Measurements from ENCODE around the gene NBR1. TPM values are rescaled to one million over a fixed set of nuclear protein-coding genes. Genes with fewer than 3 reads are reported as not detected.

NBR1 gene
- polyA plus RNA-seq, 1 donor (not counting 4 experiments of a cell fraction or from before 2014, with no cell fraction given) = 65.7 TPM

DNA sequence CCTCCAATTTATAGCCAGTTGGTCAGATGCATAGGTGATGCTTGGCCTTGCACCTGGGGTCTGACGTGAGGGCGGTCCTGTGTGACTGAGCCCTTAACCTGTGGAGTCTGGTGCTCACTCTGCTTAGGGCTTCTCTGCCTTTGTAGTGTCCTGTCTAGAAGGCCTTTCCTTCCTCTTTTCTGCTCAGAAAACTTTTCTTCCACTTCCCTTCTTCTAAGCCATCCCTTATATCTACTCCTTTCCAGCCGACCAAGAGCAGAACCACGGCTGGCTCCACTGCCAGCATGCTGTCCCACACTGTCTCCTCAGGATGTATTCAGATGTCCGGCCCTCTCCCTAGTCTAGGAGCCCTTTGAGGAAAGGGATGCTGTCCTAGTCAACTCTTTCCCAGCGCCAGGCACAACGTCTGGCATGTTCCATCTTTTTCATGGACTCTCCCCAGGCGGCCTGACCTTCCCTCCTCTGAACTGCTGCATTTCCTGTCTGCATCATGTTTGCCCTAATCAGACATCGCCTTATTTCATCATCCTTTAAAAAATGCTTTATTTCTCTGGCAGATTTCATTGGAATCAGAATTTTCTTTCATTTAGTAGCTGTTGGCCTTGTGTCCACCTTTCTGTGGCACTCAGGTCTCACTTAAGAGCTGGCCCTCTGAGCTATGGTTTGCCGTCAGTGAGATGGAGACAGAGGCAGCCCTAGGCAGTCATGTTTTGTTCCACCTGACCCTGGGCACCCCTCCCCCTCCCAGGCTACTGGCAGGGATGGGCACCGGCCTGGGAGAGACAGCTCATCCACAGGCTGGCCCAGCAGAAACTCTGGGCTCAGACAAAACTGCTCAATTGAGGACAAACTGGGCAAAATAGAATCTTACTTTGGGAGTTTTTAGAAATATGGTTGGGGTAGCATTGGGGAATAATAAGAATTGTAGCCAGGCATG, 30.4 kb upstream of the NBR1 start:
- H3K4me1 ChIP-seq (ENCODE audit: control insufficient read depth, extremely low read depth, insufficient read depth, low read length) = no peaks in the 10 kb centered on the region
- dilution Hi-C loops (cut with MboI; ENCODE audit: extremely low pct_ligation_motif_present, low sequenced_read_pairs) = no loop called here
- no peaks in the 10 kb centered on the region for H4K20me1 ChIP-seq (ENCODE audit: control insufficient read depth, extremely low read depth, insufficient read depth, low read length)
- no peaks in the 10 kb centered on the region for H3K79me2 ChIP-seq (ENCODE audit: control insufficient read depth, insufficient read depth, low read length)
- no peak overlapping the region for H2AFZ ChIP-seq (ENCODE audit: control insufficient read depth, low read length)
- H3K4me3 ChIP-seq (ENCODE audit: control insufficient read depth in 2 of 3, extremely low read depth in 1 of 3, insufficient read depth in 2 of 3, low read depth in 1 of 3, low read length in 3 of 3) = no peak overlapping the region
- no peak overlapping the region for H3K27ac ChIP-seq (ENCODE audit: control insufficient read depth, insufficient read depth, low read length)
- peaks cover 2% of the 10 kb centered on the region in 2 experiments for H3K36me3 ChIP-seq (ENCODE audit: control insufficient read depth in 2 of 2, extremely low read depth in 1 of 2, insufficient read depth in 2 of 2, low read length in 2 of 2)
- no peak overlapping the region for H3K4me2 ChIP-seq (ENCODE audit: control insufficient read depth, extremely low read depth, insufficient read depth, low read depth, low read length)
- FAIRE-seq (no peak), DNase-seq (ENCODE audit: low read depth, low spot score) (no peak)
- peaks cover 2% of the 10 kb centered on the region for H3K9me1 ChIP-seq (ENCODE audit: control insufficient read depth, extremely low read depth, insufficient read depth, low read length)
- H3K27me3 ChIP-seq (ENCODE audit: control insufficient read depth, extremely low read depth, insufficient read depth, low read length) = no peaks in the 10 kb centered on the region
- H3K9ac ChIP-seq (ENCODE audit: control insufficient read depth, extremely low read depth, insufficient read depth, low read length) = no peak overlapping the region
- TF ChIP-seq, protein P1, sequence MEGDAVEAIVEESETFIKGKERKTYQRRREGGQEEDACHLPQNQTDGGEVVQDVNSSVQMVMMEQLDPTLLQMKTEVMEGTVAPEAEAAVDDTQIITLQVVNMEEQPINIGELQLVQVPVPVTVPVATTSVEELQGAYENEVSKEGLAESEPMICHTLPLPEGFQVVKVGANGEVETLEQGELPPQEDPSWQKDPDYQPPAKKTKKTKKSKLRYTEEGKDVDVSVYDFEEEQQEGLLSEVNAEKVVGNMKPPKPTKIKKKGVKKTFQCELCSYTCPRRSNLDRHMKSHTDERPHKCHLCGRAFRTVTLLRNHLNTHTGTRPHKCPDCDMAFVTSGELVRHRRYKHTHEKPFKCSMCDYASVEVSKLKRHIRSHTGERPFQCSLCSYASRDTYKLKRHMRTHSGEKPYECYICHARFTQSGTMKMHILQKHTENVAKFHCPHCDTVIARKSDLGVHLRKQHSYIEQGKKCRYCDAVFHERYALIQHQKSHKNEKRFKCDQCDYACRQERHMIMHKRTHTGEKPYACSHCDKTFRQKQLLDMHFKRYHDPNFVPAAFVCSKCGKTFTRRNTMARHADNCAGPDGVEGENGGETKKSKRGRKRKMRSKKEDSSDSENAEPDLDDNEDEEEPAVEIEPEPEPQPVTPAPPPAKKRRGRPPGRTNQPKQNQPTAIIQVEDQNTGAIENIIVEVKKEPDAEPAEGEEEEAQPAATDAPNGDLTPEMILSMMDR (optimal IDR thresholded peaks at IDR 0.05 in 1 of 3, IDR thresholded peaks at IDR 0.05 in 1 of 3, conservative IDR thresholded peaks at IDR 0.05 in 1 of 3; ENCODE audit: extremely low read depth in 1 of 3, insufficient read depth in 2 of 3, low read length in 3 of 3) = no peak
- TF ChIP-seq EZH2 (IDR thresholded peaks at IDR 0.05; ENCODE audit: low read length) = no peak
- H3K9me3 ChIP-seq (ENCODE audit: control insufficient read depth, low read depth, low read length) = no peaks in the 10 kb centered on the region

DNA sequence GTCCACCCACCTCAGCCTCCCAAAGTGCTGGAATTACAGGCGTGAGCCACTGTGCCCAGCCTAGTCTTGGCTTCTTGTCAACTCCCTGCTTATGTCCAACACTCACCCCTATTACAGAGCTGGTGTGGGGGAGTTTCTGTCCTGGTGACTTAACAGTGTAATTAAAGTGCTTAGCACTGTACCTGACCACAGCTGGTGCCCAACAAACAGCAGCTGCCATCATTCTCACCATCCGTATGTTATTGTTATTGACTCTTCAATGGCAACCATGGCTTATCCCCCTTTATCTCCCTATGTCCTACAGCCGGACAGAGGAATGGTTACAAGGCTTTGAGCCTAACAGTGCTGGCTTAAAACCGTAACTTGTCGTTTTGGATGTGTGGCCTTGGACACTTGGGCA, 28.9 kb upstream of the NBR1 start:
- FAIRE-seq (no peak), DNase-seq (ENCODE audit: low read depth, low spot score) (no peak)
- Histone ChIP-seq H3K9me1 (ENCODE audit: control insufficient read depth, extremely low read depth, insufficient read depth, low read length) (peaks cover 2% of the 10 kb centered on the region), H3K27me3 (ENCODE audit: control insufficient read depth, extremely low read depth, insufficient read depth, low read length) (no peaks in the 10 kb centered on the region), H3K79me2 (ENCODE audit: control insufficient read depth, insufficient read depth, low read length) (no peaks in the 10 kb centered on the region), H3K9ac (ENCODE audit: control insufficient read depth, extremely low read depth, insufficient read depth, low read length) (no peak overlapping the region), H3K36me3 (ENCODE audit: control insufficient read depth in 2 of 2, extremely low read depth in 1 of 2, insufficient read depth in 2 of 2, low read length in 2 of 2) (peaks cover 2% of the 10 kb centered on the region in 2 experiments), H3K9me3 (ENCODE audit: control insufficient read depth, low read depth, low read length) (no peaks in the 10 kb centered on the region), H3K4me1 (ENCODE audit: control insufficient read depth, extremely low read depth, insufficient read depth, low read length) (no peaks in the 10 kb centered on the region), H3K4me3 (ENCODE audit: control insufficient read depth in 2 of 3, extremely low read depth in 1 of 3, insufficient read depth in 2 of 3, low read depth in 1 of 3, low read length in 3 of 3) (no peak overlapping the region), H3K4me2 (ENCODE audit: control insufficient read depth, extremely low read depth, insufficient read depth, low read depth, low read length) (no peak overlapping the region), H2AFZ (ENCODE audit: control insufficient read depth, low read length) (no peak overlapping the region), H4K20me1 (ENCODE audit: control insufficient read depth, extremely low read depth, insufficient read depth, low read length) (no peaks in the 10 kb centered on the region), H3K27ac (ENCODE audit: control insufficient read depth, insufficient read depth, low read length) (no peak overlapping the region)
- TF ChIP-seq, protein P1 (optimal IDR thresholded peaks at IDR 0.05 in 1 of 3, IDR thresholded peaks at IDR 0.05 in 1 of 3, conservative IDR thresholded peaks at IDR 0.05 in 1 of 3; ENCODE audit: extremely low read depth in 1 of 3, insufficient read depth in 2 of 3, low read length in 3 of 3) = no peak
- TF ChIP-seq EZH2 (IDR thresholded peaks at IDR 0.05; ENCODE audit: low read length) = no peak
- dilution Hi-C loops (cut with MboI; ENCODE audit: extremely low pct_ligation_motif_present, low sequenced_read_pairs) = no loop called here

Data from keratinocyte (primary cell).